Measurements from ENCODE around the gene TLX2. TPM values are rescaled to one million over a fixed set of nuclear protein-coding genes. Genes with fewer than 3 reads are reported as not detected.

The TLX2 gene
- total and polyA plus RNA-seq, 2 of the 13 experiments (the other 11 are each of a cell fraction or from before 2014, with no cell fraction given), result 0.05 to 0.20 TPM

DNA sequence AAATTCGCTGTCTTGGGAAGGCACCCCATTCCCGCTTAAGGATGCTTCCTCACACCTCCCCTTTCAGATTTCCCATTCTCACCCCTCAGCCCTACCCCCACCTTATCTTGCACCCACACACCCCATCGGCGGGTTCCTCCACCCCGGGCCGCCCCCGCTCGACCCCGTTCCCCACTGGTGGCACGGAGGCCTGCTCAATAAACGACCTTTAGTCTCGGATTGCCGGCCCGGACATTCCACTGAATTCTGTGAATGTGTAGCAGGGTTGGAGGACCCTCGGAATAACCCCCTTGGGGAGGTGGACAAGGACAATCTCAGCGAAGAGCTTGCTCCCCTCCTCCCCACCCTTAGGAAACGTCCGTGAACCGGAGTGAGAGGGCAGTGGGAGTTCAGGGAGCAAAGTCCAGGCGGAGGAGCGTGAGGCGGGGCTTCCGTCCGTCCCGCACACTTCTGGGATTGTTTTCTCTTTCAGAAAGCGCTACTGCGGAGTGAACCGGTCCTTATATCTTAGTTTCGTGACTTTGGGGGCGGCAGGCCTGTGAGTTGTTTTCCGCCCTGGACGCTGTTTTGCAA, 12.0 kb upstream of the TLX2 start (continued):
- TF ChIP-seq, protein P1, sequence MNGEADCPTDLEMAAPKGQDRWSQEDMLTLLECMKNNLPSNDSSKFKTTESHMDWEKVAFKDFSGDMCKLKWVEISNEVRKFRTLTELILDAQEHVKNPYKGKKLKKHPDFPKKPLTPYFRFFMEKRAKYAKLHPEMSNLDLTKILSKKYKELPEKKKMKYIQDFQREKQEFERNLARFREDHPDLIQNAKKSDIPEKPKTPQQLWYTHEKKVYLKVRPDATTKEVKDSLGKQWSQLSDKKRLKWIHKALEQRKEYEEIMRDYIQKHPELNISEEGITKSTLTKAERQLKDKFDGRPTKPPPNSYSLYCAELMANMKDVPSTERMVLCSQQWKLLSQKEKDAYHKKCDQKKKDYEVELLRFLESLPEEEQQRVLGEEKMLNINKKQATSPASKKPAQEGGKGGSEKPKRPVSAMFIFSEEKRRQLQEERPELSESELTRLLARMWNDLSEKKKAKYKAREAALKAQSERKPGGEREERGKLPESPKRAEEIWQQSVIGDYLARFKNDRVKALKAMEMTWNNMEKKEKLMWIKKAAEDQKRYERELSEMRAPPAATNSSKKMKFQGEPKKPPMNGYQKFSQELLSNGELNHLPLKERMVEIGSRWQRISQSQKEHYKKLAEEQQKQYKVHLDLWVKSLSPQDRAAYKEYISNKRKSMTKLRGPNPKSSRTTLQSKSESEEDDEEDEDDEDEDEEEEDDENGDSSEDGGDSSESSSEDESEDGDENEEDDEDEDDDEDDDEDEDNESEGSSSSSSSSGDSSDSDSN (CRISPR knock-in tag; IDR thresholded peaks at IDR 0.05), result no peak
- TF ChIP-seq MTA1 (CRISPR knock-in tag; IDR thresholded peaks at IDR 0.05; ENCODE audit: borderline replicate concordance) (peak; percentile 56; the same call in 1 of the 2 replicates), MBD4 (IDR thresholded peaks at IDR 0.05; ENCODE audit: borderline replicate concordance, low read length) (no peak), MXI1 (IDR thresholded peaks at IDR 0.05; ENCODE audit: borderline replicate concordance, low read depth, low read length) (peak; percentile 77; the same call in 1 of the 3 replicates), YEATS2 (CRISPR knock-in tag; IDR thresholded peaks at IDR 0.05; ENCODE audit: borderline replicate concordance) (peak; percentile 33; the same call in 1 of the 2 replicates), DPF2 (CRISPR knock-in tag; IDR thresholded peaks at IDR 0.05; ENCODE audit: borderline replicate concordance, low read depth) (peak; percentile 60), ZBTB20 (CRISPR knock-in tag; IDR thresholded peaks at IDR 0.05; ENCODE audit: borderline replicate concordance, low read depth) (peak; percentile 66; the same call in 1 of the 2 replicates), ZNF138 (CRISPR knock-in tag; IDR thresholded peaks at IDR 0.05; ENCODE audit: low read depth) (peak; percentile 21; the same call in 1 of the 2 replicates), ZNF749 (CRISPR knock-in tag; IDR thresholded peaks at IDR 0.05; ENCODE audit: borderline replicate concordance) (0 out of 2 replicates have a peak, but pooled peaks have one; percentile 12), GLI4 (CRISPR knock-in tag; IDR thresholded peaks at IDR 0.05; ENCODE audit: borderline replicate concordance) (no peak), CREM (IDR thresholded peaks at IDR 0.05) (peak; percentile 75), CREM (CRISPR knock-in tag; IDR thresholded peaks at IDR 0.05) (no peak), ESRRA (CRISPR knock-in tag; IDR thresholded peaks at IDR 0.05; ENCODE audit: low read depth) (peak; percentile 85; the same call in 1 of the 2 replicates), SALL1 (CRISPR knock-in tag; IDR thresholded peaks at IDR 0.05) (peak; percentile 79), ZNF232 (CRISPR knock-in tag; IDR thresholded peaks at IDR 0.05; ENCODE audit: borderline replicate concordance) (0 out of 2 replicates have a peak, but pooled peaks have one; percentile 19), ZNF530 (CRISPR knock-in tag; IDR thresholded peaks at IDR 0.05; ENCODE audit: low read depth) (no peak), ZNF761 (CRISPR knock-in tag; conservative IDR thresholded peaks at IDR 0.05) (peak; percentile 23; the same call in 1 of the 2 replicates), SMARCE1 (IDR thresholded peaks at IDR 0.05; ENCODE audit: borderline replicate concordance) (no peak), ATM (IDR thresholded peaks at IDR 0.05; ENCODE audit: borderline replicate concordance) (no peak)
- TF ChIP-seq, protein P2, sequence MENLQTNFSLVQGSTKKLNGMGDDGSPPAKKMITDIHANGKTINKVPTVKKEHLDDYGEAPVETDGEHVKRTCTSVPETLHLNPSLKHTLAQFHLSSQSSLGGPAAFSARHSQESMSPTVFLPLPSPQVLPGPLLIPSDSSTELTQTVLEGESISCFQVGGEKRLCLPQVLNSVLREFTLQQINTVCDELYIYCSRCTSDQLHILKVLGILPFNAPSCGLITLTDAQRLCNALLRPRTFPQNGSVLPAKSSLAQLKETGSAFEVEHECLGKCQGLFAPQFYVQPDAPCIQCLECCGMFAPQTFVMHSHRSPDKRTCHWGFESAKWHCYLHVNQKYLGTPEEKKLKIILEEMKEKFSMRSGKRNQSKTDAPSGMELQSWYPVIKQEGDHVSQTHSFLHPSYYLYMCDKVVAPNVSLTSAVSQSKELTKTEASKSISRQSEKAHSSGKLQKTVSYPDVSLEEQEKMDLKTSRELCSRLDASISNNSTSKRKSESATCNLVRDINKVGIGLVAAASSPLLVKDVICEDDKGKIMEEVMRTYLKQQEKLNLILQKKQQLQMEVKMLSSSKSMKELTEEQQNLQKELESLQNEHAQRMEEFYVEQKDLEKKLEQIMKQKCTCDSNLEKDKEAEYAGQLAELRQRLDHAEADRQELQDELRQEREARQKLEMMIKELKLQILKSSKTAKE (CRISPR knock-in tag; IDR thresholded peaks at IDR 0.05; ENCODE audit: borderline replicate concordance), result peak; percentile 94
- TF ChIP-seq, protein P3, sequence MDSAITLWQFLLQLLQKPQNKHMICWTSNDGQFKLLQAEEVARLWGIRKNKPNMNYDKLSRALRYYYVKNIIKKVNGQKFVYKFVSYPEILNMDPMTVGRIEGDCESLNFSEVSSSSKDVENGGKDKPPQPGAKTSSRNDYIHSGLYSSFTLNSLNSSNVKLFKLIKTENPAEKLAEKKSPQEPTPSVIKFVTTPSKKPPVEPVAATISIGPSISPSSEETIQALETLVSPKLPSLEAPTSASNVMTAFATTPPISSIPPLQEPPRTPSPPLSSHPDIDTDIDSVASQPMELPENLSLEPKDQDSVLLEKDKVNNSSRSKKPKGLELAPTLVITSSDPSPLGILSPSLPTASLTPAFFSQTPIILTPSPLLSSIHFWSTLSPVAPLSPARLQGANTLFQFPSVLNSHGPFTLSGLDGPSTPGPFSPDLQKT (CRISPR knock-in tag; IDR thresholded peaks at IDR 0.05; ENCODE audit: borderline replicate concordance), result no peak
- TF ChIP-seq, protein P4, sequence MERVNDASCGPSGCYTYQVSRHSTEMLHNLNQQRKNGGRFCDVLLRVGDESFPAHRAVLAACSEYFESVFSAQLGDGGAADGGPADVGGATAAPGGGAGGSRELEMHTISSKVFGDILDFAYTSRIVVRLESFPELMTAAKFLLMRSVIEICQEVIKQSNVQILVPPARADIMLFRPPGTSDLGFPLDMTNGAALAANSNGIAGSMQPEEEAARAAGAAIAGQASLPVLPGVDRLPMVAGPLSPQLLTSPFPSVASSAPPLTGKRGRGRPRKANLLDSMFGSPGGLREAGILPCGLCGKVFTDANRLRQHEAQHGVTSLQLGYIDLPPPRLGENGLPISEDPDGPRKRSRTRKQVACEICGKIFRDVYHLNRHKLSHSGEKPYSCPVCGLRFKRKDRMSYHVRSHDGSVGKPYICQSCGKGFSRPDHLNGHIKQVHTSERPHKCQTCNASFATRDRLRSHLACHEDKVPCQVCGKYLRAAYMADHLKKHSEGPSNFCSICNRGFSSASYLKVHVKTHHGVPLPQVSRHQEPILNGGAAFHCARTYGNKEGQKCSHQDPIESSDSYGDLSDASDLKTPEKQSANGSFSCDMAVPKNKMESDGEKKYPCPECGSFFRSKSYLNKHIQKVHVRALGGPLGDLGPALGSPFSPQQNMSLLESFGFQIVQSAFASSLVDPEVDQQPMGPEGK (CRISPR knock-in tag; IDR thresholded peaks at IDR 0.05), result peak; percentile 96

Measured in HepG2 (cell line).